GM18873 (cell line): Measurements from ENCODE around the gene IFNA2.
"Not testable (repeated sequence)": the region's sequence is repeated elsewhere in the genome, so short reads cannot be mapped to it uniquely, and the experiment has no call there.

ENCODE experiments used
- ATAC-seq: cut with Tn5 transposase; IDR thresholded peaks from one replicate; pipeline ENCODE4 v1.9.1; 2021; ENCODE audit warnings: mild to moderate bottlenecking, moderate library complexity, moderate number of reproducible peaks; ENCODE audit not compliant: unreplicated experiment, low FRiP score

IFNA2 gene

GRCh38 chr9:21385131-21385670, at the start of gene IFNA2:
IFNA2 (minus strand) TSS chr9:21385398; CDS start chr9:21385329, 69 bp downstream.
- ATAC-seq: no peak

DNA sequence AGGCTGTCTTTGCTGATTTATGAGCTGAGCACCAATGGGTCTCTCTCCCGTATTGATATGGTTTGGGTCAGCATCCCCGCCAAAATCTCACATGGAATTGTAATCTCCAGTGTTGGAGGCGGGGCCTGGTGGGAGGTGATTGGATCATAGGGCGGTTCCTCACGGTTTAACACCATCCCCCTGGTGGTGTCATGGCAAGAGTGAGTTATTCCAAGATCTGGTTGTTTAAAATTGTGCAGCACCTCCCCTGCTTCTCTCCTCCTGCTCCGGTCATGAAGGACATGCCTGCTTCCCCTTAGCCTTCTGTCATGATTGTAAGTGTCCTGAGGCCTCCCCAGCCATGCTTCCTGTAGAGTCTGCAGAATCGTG, 49.8 kb upstream of the IFNA2 start:
- ATAC-seq: not testable (repeated sequence)

DNA sequence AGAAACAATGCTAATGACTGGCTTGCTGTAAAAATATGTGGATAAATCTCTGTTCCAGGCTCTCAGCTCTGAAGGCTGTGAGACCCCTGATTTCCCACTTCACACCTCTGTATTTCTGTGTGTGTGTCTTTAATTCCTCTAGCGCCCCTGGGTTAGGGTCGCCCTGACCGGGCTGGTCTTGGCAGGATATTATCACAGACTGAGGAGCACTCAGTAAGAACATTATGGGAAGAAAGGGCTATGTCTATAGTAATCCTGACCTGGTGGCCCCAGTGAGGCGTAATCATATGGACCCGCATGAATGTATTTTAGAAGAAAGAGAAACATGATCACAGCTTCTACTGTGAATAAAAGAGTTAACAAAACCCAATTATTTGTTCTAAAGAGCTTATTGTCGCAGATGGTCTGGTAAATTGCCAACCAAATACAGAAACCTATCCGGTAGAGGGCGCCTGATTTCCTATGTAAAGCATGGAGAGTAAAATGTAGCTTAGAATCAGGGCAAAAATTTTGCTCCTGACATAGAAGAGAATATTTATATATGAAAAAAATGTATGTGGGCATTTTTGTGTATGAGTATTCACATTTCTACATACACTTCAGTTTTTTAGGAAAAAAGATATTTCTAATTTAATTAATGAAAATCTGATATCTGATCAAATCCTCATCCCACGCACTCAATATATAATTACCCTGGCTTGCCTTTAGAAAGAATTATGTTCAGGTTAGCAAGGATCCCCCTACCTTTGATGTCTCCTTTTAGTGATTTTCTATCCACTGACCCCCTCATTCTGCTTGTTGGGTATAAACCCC, 49.2 kb upstream of the IFNA2 start:
- no peak for ATAC-seq

- peak; percentile 52 for ATAC-seq
These were observed 47.7 kb upstream of the IFNA2 start for GRCh38 chr9:21432672-21433425.

DNA sequence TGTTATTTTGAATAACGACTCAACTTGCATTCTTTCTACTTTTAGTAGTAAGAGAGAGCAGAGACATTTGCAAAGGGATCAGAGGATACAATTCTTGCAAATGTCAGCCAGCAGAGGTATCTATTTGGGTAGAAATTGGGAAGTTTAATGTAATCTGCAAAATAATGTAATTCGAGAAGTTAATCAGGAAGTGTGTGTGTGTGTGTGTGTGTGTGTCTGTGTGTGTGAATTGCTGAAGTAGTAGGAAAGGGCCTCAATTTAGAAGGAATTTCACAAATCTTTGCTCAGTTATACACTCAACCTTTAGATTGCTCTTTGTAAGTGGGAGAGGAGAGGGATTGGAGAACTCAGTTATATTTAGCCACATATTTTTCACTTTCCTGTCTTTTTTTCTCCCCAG, 44.0 kb upstream of the IFNA2 start:
- ATAC-seq: no peak

DNA sequence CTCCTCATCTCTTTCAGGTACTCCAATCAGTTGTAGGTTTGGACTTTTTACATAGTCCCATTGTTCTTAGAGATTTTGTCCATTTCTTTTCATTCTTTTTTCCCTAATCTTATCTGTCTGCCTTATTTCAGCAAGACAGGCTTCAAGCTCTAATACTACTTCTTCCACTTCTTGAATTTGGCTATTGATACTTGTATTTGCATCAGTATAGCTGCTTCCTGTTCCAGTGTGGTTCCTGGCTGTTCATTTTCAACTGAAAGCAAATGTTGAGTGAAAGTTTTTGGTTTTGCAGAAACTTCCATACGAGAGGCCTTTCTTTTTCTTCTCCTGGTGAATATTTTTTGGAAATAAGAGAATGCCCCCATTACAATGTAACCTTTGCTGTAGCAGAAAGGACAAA, 43.0 kb upstream of the IFNA2 start:
- ATAC-seq: no peak

DNA sequence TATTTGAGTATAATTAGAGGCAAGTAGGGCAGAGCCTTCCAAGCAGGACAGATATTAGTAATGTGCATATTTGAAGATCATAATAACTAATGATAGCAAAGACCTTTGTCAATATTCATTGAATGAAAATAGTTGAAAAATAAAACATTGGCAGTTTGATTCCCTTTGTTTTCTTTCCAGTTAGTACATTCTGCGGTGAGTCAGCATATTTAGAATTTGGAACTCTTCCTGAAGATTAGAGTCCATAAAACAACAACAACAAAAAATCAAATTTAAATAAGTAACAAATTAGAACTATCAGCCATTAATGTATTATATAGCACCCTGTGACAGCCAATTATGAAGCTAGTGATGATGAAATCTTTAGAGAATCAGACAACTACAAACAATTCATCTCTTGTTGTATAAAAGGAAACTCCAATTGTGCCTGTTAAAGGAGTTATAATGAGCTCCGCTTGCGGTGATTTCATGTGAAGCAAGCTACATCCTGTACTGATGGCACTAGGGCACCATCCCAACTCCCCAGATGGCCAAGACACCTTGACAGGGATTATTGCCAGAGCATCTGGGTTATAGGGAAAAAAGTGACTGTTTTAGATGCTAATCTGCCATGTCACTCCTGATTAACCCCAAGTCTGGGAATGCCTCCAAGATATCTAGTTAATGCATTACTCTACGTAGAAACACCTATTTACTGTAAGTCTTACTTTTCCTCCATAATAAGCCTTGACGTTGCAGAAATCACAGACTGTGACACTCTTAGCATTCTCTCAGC, 30.5 kb upstream of the IFNA2 start:
- ATAC-seq: no peak

- no peak for ATAC-seq
These were observed 29.2 kb upstream of the IFNA2 start for GRCh38 chr9:21414220-21414940.

DNA sequence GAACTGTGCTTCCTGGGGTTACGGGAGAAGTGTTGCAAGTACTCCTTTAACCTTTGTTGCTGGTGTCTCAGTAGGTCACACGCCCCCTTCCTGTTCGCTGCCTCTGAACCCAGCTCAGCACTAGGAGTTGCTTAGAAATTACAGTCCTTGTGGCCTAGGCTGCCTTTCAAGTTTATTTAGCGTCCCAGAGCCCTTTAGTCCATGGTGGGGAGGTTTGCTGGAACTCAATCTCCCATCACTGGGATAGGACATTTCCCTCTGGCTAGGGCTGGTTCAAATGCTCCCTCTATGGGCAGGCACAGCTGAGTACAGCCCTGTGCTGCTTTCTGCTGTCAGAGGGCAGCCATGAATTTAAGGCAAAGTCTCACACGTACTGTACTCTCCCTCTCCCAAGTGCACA, 28.4 kb upstream of the IFNA2 start:
- ATAC-seq: no peak

DNA sequence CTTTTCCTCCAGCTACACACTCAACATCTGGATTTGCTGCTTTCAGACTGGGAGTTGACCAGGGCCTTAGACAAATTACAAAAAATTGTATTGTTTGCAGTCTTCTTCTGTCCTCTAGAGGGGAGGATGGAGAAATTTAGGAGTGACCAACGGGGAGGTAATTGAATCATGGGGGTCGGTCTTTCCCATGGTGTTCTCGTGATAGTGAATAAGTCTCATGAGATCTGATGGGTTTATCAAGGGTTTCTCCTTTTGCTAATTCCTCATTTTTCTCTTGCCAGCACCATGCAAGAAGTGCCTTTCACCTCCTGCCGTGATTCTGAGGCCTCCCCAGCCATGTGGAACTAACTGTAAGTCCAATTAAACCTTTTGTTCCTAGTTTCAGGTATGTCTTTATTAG, 28.0 kb upstream of the IFNA2 start:
- ATAC-seq: no peak

DNA sequence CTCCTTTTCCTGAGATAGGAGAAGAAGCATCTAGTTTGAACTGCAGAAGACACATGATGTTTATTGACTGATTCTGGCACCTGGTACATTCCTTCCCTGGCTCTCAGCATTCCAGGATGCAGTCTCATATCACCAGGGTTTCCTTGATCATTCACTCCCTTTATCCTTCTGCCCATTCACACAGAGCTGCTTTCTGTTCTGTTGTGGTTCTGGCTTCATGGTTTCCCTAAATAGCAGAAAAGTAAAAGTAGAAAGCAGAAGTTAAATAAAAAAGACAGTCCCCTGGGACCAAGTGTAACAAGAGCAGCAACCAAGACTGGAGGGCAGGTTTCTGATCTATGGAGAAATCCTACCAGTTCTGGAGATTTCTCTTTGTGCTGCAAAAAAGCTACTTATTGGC, 26.9 kb upstream of the IFNA2 start:
- ATAC-seq: no peak

GRCh38 chr9:21408817-21409216, 23.6 kb upstream of the IFNA2 start, which contains the start of gene IFNA8:
IFNA8 (plus strand) TSS chr9:21409117; CDS start chr9:21409177, 60 bp downstream.
- ATAC-seq: no peak

DNA sequence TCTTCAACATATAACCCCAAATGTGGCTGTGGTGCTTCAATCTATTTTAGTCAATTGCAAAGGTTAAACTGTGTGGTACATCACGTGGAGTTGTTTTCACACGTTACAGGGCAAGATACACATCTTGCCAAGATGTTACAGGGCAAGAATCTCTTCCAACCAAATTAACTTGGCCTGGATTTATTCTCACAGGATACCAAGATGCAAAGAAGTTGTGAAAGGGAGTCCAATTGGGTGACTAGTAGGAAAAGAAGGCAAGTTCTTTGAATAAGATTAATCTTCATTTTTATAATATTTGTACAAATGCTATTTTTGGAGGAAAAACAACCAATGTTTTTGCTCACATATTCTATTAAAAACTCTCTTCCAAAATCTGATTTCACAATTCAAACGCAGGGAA, 18.9 kb upstream of the IFNA2 start:
- no peak for ATAC-seq

GRCh38 chr9:21402386-21403251, 17.4 kb upstream of the IFNA2 start:
- no peak for ATAC-seq

GRCh38 chr9:21399956-21400355, 14.8 kb upstream of the IFNA2 start:
- ATAC-seq: no peak

- ATAC-seq: no peak
These were observed 13.8 kb upstream of the IFNA2 start for GRCh38 chr9:21398955-21399489.

DNA sequence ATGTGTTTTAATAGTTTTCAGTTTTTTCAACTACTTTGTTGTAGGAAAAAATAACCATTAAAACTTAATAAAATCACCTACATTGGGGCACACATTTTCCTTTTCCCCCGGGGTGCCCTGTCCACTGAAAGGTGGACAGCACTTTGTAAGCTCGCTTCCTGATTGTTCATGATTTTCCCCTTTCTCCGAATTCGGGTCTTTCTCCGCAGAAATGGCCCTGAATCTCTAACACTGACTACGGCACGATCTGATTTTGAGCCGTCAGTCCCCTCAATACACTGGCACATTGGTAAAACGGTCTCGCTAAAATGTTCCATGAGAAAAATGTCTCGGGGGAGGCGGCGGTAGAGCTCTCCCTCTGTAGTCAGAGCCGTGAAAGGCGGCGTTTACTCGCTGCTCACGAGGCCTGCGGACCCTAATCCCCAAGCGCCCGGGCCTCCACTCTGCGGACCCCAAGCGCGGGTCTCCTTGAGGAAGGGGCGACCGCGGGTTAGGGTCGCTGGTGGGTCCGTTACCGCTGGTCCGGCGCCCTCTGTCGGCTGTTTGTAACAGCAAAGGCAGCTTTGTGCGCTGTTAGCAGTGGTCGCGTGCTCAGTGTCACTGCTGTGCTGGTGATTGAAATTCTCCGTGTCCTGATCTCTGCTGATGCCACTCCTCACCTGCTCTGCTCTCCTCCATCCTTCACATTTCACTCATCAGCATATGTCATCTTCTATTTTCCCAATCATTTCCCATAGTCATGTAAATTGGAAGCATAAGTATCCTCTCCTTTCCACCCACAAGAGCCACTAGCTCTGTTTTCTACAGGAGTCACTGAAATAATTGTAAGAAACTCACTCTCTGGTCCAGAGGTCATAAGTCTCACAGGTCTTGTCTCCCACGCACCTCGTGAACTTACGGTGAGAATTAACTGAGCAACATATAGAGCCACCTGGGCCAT, 10.8 kb upstream of the IFNA2 start:
- ATAC-seq: peak; percentile 62

GRCh38 chr9:21392270-21392669, 7.1 kb upstream of the IFNA2 start:
- peak; percentile 88 for ATAC-seq
